ENCODE results near the gene ANKRD11. TPM values are rescaled to one million over a fixed set of nuclear protein-coding genes. Genes with fewer than 3 reads are reported as not detected.

The ANKRD11 gene
- total RNA-seq, 2 donors from 2014 or later, result 197 to 320 TPM

DNA sequence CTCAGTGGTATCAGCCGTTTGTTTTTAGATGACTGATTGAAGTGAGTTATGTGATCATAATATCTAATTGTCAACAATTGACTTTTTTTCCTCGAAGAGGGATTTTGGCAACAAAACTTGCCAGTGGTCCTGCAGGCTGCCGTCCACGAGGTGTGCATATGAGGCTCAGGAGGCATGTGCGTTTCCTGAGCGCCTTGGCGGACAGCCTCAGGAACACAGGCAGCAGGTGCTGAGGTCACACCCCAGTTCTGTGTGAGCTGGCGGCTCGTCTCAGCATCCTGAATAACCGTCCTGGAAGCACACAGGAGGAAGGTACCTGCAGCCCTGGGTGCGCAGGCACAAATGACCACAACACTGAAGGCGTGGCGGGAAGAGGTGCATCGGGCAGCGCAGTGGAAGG, 29.5 kb upstream of the ANKRD11 start:
- Mint-ChIP-seq H3K9me3 (no peaks in the 10 kb centered on the region), H3K27ac (no peak overlapping the region), H3K36me3 (peaks cover 9% of the 10 kb centered on the region), H3K27me3 (no peaks in the 10 kb centered on the region), H3K4me1 (ENCODE audit: low read depth in 2 of 2) (peaks cover 0 to 11% of the 10 kb centered on the region in 2 donors), H3K4me3 (no peak overlapping the region)
- ATAC-seq (no peak), DNase-seq (ENCODE audit: low spot score) (no peak)

DNA sequence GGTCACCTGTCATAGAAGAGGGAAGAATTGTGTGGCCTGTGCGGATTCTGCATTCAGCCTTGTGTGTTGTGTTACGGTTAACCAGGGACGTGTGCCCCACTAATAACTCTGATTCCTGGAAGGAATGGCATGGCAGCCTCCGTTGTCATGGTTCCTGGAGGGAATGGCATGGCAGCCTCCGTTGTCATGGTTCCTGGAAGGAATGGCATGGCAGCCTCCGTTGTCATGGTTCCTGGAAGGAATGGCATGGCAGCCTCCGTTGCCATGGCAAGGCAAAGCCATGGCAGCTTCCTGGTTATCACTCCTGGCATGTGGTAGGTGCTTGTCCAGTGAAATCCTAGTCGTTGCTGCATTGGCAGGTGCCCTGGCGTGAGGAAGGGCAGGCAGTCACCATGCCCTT, 26.8 kb upstream of the ANKRD11 start:
- H3K27ac Mint-ChIP-seq, result no peak overlapping the region
- no peaks in the 10 kb centered on the region for H3K27me3 Mint-ChIP-seq
- no peak overlapping the region for H3K4me3 Mint-ChIP-seq
- peaks cover 16% of the 10 kb centered on the region for H3K36me3 Mint-ChIP-seq
- H3K9me3 Mint-ChIP-seq, result no peaks in the 10 kb centered on the region
- ATAC-seq (no peak), DNase-seq (ENCODE audit: low spot score) (no peak)
- peaks cover 0 to 9% of the 10 kb centered on the region in 2 donors for H3K4me1 Mint-ChIP-seq (ENCODE audit: low read depth in 2 of 2)

DNA sequence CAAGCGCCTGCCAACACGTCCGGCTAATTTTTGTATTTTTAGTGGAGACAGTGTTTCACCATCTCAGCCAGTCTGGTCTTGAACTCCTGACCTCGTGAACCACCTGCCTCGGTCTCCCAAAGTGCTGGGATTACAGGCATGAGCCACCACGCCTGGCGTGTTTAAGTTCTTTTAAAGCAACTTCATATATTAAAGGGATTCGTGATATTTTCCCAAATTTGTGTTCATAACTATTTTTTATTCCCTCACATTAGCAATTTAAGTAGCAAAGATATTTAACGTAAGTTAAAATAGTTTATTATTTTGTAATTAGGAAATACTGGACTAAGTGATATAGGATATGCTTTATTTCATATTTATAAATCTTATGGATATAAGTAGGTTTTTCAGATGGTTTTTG, 22.1 kb upstream of the ANKRD11 start:
- ATAC-seq, result no peak
- Mint-ChIP-seq H3K36me3 (peaks cover 7% of the 10 kb centered on the region), H3K9me3 (no peaks in the 10 kb centered on the region), H3K27ac (no peak overlapping the region), H3K4me1 (ENCODE audit: low read depth in 2 of 2) (peaks cover 0 to 3% of the 10 kb centered on the region in 2 donors), H3K4me3 (no peak overlapping the region), H3K27me3 (no peaks in the 10 kb centered on the region)
- DNase-seq (ENCODE audit: low spot score), result no peak

- peak overlapping the region; percentile 36 for H3K4me3 Mint-ChIP-seq
- H3K4me1 Mint-ChIP-seq (ENCODE audit: low read depth in 2 of 2), result peaks cover 8 to 10% of the 10 kb centered on the region in 2 donors
- H3K27me3 Mint-ChIP-seq, result no peaks in the 10 kb centered on the region
- DNase-seq (ENCODE audit: low spot score), result no peak
- peaks cover 7% of the 10 kb centered on the region for H3K36me3 Mint-ChIP-seq
- peak overlapping the region in 1 of 2 donors; percentile 48 for H3K27ac Mint-ChIP-seq
- ATAC-seq, result no peak
- no peaks in the 10 kb centered on the region for H3K9me3 Mint-ChIP-seq
Measured at GRCh38 chr16:89511374-89511773, 21.0 kb upstream of the ANKRD11 start.

DNA sequence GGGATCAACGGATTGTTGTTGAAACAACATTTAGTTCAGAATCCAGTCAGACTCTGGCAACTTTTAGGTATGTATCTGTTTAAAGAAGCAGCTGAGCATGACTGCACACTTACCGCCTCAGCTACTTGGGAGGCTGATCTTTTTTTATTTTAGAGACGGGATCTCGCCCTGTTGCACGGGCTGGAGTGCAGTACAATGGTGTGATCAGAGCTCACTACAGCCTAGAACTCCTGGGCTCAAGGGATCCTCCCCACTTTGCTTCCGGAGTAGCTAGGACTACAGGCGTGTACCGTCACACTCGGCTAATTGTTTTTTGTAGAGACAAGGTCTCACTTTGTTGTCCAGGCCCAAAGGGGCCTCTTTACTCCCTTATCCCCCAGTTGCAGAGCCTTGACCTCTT, 20.2 kb upstream of the ANKRD11 start:
- Mint-ChIP-seq H3K4me3 (peak overlapping the region; percentile 90), H3K36me3 (peaks cover 7% of the 10 kb centered on the region), H3K27ac (no peak overlapping the region)

DNA sequence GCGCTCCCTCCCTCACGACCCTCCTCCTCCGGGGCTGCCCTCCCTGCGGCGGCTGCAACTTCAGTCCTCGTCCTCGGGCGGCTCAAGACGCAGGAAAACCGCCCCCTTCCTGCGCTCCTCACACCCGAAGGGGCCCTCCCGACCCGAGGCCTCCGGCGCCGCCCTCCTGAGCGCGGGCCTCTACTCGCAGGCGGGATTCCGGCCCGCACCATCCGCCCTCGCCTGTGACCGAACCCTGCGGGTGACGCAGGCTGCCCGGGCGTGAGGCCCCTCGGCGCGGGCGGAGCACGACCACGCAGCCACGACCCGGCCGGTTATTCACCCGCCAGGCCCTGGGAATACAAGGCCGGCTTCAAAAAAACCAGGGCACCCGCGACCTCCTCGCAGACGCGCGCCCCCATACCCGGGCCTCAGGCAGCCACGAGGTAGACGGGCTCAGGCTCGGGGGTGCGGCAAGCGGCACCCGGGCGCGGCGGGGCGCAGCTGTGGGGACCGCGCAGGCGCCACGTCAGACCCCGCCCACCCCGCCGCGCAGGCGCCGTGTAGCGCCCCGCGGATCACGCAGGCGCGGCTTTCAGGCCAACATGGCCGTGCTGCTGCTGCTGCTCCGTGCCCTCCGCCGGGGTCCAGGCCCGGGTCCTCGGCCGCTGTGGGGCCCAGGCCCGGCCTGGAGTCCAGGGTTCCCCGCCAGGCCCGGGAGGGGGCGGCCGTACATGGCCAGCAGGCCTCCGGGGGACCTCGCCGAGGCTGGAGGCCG, 17.7 kb upstream of the ANKRD11 start, which contains the start of gene SPG7:
SPG7 (plus strand) TSS at position 570 of the 757 bp plus-strand sequence; CDS start at position 585, 15 bp downstream.
- Mint-ChIP-seq H3K9me3 (no peaks in the 10 kb centered on the region), H3K36me3 (no peaks in the 10 kb centered on the region), H3K27me3 (no peaks in the 10 kb centered on the region), H3K4me1 (ENCODE audit: low read depth in 2 of 2) (peaks cover 21 to 22% of the 10 kb centered on the region in 2 donors), H3K4me3 (peak within 1 kb of the TSS; percentile 90), H3K27ac (peak within 1 kb of the TSS; percentile 83 to 89)
- DNase-seq (ENCODE audit: low spot score) (peak; percentile 91), ATAC-seq (peak; percentile 84 to 87)

More for the DNA sequence above, 20.2 kb upstream of the ANKRD11 start:
- Mint-ChIP-seq H3K4me1 (ENCODE audit: low read depth in 2 of 2) (peaks cover 16 to 17% of the 10 kb centered on the region in 2 donors), H3K9me3 (no peaks in the 10 kb centered on the region), H3K27me3 (no peaks in the 10 kb centered on the region)
- no peak for ATAC-seq
- no peak for DNase-seq (ENCODE audit: low spot score)

GRCh38 chr16:89507214-89507833, 17.0 kb upstream of the ANKRD11 start:
- Mint-ChIP-seq H3K4me3 (peak overlapping the region; percentile 89), H3K9me3 (no peaks in the 10 kb centered on the region), H3K4me1 (ENCODE audit: low read depth in 2 of 2) (peaks cover 21 to 22% of the 10 kb centered on the region in 2 donors), H3K27ac (peak overlapping the region; percentile 80 to 86), H3K36me3 (no peaks in the 10 kb centered on the region), H3K27me3 (no peaks in the 10 kb centered on the region)
- no peak for DNase-seq (ENCODE audit: low spot score)
- no peak for ATAC-seq

DNA sequence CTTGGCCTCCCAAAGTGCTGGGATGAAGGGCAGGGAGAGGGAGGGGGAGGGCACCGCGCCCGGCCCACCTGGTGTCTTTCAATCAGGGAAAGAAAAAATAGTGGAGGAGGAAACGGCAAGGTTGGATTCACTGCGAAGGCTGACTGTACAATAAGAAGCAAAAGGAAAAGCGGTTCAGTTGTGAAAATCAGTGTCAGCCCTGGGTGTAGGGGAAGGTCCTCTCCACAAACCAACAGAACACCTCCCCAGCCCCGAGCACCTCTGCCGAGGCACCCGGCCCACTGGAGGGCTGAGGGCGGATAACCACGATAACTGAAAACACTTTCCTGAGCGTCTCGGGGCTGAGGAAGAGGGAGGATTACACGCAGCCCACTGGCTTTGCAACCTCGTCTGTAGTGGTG, 16.4 kb upstream of the ANKRD11 start:
- ATAC-seq (no peak), DNase-seq (ENCODE audit: low spot score) (peak; percentile 64)
- Mint-ChIP-seq H3K27ac (peak overlapping the region; percentile 80 to 86), H3K4me3 (peak overlapping the region; percentile 89), H3K4me1 (ENCODE audit: low read depth in 2 of 2) (peaks cover 21 to 22% of the 10 kb centered on the region in 2 donors), H3K36me3 (no peaks in the 10 kb centered on the region), H3K9me3 (no peaks in the 10 kb centered on the region), H3K27me3 (no peaks in the 10 kb centered on the region)

DNA sequence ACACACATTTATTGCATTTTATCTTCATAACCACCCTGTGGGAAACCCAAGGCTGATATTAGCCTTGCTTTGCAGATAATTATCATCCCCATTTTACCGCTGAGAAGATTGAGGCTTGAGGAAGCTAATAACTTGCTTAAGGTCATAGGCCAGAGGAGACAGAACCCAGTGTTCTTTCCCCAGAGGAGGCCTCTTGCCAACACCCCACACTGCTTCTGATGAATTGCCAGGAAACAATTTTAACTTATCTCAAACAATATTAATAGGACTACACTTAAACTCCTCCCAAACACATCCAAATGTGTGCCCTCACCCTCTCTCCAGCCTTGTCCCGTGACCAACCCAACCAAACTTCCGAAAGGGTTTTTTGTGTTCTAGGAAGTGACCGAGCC, 15.7 kb upstream of the ANKRD11 start:
- Mint-ChIP-seq H3K4me3 (peak overlapping the region; percentile 89), H3K9me3 (no peaks in the 10 kb centered on the region), H3K27ac (peak overlapping the region; percentile 80 to 86), H3K27me3 (no peaks in the 10 kb centered on the region), H3K36me3 (no peaks in the 10 kb centered on the region), H3K4me1 (ENCODE audit: low read depth in 2 of 2) (peaks cover 21 to 22% of the 10 kb centered on the region in 2 donors)
- no peak for ATAC-seq
- DNase-seq (ENCODE audit: low spot score), result no peak

- peaks cover 21 to 22% of the 10 kb centered on the region in 2 donors for H3K4me1 Mint-ChIP-seq (ENCODE audit: low read depth in 2 of 2)
- no peaks in the 10 kb centered on the region for H3K27me3 Mint-ChIP-seq
- H3K27ac Mint-ChIP-seq, result peak overlapping the region; percentile 80 to 86
- H3K4me3 Mint-ChIP-seq, result peak overlapping the region; percentile 89
- ATAC-seq (peak; percentile 81 to 84), DNase-seq (ENCODE audit: low spot score) (peak; percentile 93)
- no peaks in the 10 kb centered on the region for H3K36me3 Mint-ChIP-seq
- H3K9me3 Mint-ChIP-seq, result no peaks in the 10 kb centered on the region
Measured at GRCh38 chr16:89505204-89506112, 15.1 kb upstream of the ANKRD11 start.

DNA sequence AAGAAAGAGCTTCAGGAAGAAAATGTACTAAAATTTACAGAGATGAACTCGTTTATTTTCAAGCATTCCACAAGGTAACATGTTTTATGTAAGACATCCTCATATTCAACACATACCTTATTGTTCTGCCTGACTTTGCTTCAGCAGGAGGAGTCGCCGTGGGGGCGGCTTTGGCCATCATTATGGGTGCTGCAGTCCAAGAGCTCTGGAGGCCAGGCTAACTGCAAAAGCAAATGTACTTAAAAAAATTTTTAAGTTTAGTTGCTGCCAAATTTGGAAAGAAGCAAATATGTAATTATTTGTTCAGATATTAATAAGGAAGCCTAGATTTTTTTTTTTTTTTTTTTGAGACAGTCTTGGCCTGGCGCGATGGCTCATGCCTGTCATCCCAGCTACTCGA, 13.7 kb upstream of the ANKRD11 start:
- Mint-ChIP-seq H3K27me3 (no peaks in the 10 kb centered on the region), H3K4me1 (ENCODE audit: low read depth in 2 of 2) (peaks cover 21 to 22% of the 10 kb centered on the region in 2 donors), H3K36me3 (no peaks in the 10 kb centered on the region), H3K27ac (peak overlapping the region in 1 of 2 donors; percentile 80), H3K9me3 (no peaks in the 10 kb centered on the region), H3K4me3 (no peak overlapping the region)
- ATAC-seq (no peak), DNase-seq (ENCODE audit: low spot score) (no peak)

DNA sequence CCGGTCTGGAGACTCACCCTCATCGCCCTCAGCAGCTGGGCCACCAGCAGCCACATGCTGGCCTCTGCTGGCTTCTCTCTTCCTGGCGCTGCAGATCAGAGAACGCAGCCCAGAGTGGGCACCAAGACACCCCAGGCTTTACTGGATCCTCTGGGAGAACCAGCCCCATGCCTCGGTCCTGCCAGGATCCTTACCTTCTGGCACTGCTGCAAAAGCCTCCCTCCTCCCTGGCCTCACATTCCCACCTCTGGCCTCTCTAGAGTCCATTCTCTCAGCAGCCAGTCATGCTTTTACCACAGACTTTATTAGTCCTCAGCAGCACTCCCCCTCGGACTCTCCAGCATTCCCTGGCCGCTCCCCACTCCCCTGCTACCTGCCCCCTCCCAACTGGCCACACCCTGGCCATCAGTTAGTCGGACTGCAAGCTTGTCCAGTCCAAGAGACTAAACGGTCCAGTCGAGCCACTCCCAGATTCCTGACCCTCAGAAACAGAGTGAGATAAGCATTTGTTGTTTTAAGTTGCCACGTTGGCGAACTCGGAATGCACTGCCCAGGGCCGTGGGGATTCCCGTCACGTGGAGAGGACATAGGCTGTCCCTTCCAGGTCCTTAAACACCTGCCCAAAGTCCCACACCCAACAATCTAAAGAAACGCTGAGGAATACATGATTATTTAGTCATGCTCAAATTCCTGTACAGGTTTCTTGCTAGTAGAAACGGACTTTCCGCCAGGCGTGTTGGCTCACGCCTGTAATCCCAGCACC, 11.9 kb upstream of the ANKRD11 start:
- ATAC-seq (no peak), DNase-seq (ENCODE audit: low spot score) (no peak)
- Mint-ChIP-seq H3K27me3 (no peaks in the 10 kb centered on the region), H3K36me3 (no peaks in the 10 kb centered on the region), H3K4me1 (ENCODE audit: low read depth in 2 of 2) (peaks cover 20 to 21% of the 10 kb centered on the region in 2 donors), H3K4me3 (no peak overlapping the region), H3K27ac (no peak overlapping the region), H3K9me3 (no peaks in the 10 kb centered on the region)

GRCh38 chr16:89499767-89500166, 9.4 kb upstream of the ANKRD11 start:
- DNase-seq (ENCODE audit: low spot score) (no peak), ATAC-seq (no peak)
- H3K36me3 Mint-ChIP-seq, result no peaks in the 10 kb centered on the region
- no peak overlapping the region for H3K27ac Mint-ChIP-seq
- no peaks in the 10 kb centered on the region for H3K27me3 Mint-ChIP-seq
- no peaks in the 10 kb centered on the region for H3K9me3 Mint-ChIP-seq
- no peak overlapping the region for H3K4me3 Mint-ChIP-seq
- H3K4me1 Mint-ChIP-seq (ENCODE audit: low read depth in 2 of 2), result peaks cover 0 to 4% of the 10 kb centered on the region in 2 donors

All from natural killer cell treated with Interleukin-12 subunit alpha and Interleukin-12 subunit beta and Interleukin-15 and Interleukin-18, amount 100 ng/mL, for 72 hours (primary cell).